Liver (tissue), 9 donors: Measurements from ENCODE around the gene TFF1. TPM values are rescaled to one million over a fixed set of nuclear protein-coding genes. Genes with fewer than 3 reads are reported as not detected.

ENCODE experiments used
- DNase-seq: peaks from one replicate; pipeline ENCODE4 v3.0.0-alpha.2; 2017; ENCODE audit warnings: low spot score
- H3K27ac ChIP-seq, 2 donors: one replicate each; pipeline ENCODE4 v1.7.0; 2013; ENCODE audit warnings: inconsistent platforms in 2 of 2, low read length in 2 of 2, control low read depth in 1 of 2, low read depth in 1 of 2, mild to moderate bottlenecking in 1 of 2
- H3K27me3 ChIP-seq, 4 donors: one replicate each; pipeline versions ENCODE4 v1.6.1 to v1.7.0; 2013; ENCODE audit warnings: low read length in 3 of 4, inconsistent platforms in 1 of 4, mild to moderate bottlenecking in 1 of 4, moderate library complexity in 1 of 4; ENCODE audit not compliant: control insufficient read depth in 4 of 4, insufficient read depth in 4 of 4
- H3K36me3 ChIP-seq, 4 donors: one replicate each; pipeline versions ENCODE4 v1.6.1 to v1.7.0; 2013; ENCODE audit warnings: low read length in 3 of 4, mild to moderate bottlenecking in 3 of 4, low read depth in 1 of 4, moderate library complexity in 1 of 4; ENCODE audit not compliant: control insufficient read depth in 4 of 4, insufficient read depth in 3 of 4
- H3K4me1 ChIP-seq, 4 donors: one replicate each; pipeline versions ENCODE4 v1.6.1 to v1.7.0; 2013; ENCODE audit warnings: low read length in 3 of 4, mild to moderate bottlenecking in 3 of 4, moderate library complexity in 1 of 4; ENCODE audit not compliant: control insufficient read depth in 4 of 4, insufficient read depth in 4 of 4
- H3K4me3 ChIP-seq, 3 donors: one replicate each; pipeline versions ENCODE4 v1.6.1 to v1.7.0; 2013; ENCODE audit warnings: low read length in 3 of 3, control low read depth in 1 of 3, low read depth in 1 of 3, mild to moderate bottlenecking in 1 of 3
- H3K9ac ChIP-seq, 2 donors: one replicate each; pipeline ENCODE4 v1.7.0; 2013; ENCODE audit warnings: low read length in 2 of 2, mild to moderate bottlenecking in 2 of 2, moderate library complexity in 2 of 2, control low read depth in 1 of 2, low read depth in 1 of 2
- H3K9me3 ChIP-seq, 4 donors: one replicate each; pipeline versions ENCODE4 v1.6.1 to v1.7.0; 2013; ENCODE audit warnings: low read length in 3 of 4; ENCODE audit not compliant: control insufficient read depth in 4 of 4
- EGR1 ChIP-seq, 2 donors: IDR thresholded peaks; 2 replicates each; pipeline ENCODE4 v1.6.1; 2016 to 2018; ENCODE audit warnings: antibody characterized with exemption in 2 of 2, low read depth in 2 of 2
- FOXA1 ChIP-seq: IDR thresholded peaks from 2 replicates; pipeline ENCODE4 v1.6.1; 2016; ENCODE audit warnings: antibody characterized with exemption
- FOXA2 ChIP-seq: IDR thresholded peaks from 2 replicates; pipeline ENCODE4 v1.6.1; 2016; ENCODE audit warnings: antibody characterized with exemption
- JUND ChIP-seq, 2 donors: IDR thresholded peaks; 2 replicates each; pipeline ENCODE4 v1.6.1; 2016; ENCODE audit warnings: antibody characterized with exemption in 2 of 2
- NR2F2 ChIP-seq: IDR thresholded peaks from 2 replicates; pipeline ENCODE4 v1.6.1; 2016; ENCODE audit warnings: antibody characterized with exemption
- RXRA ChIP-seq, 2 donors: IDR thresholded peaks; 2 replicates each; pipeline ENCODE4 v1.6.1; 2017 to 2018; ENCODE audit warnings: antibody characterized with exemption in 2 of 2, mild to moderate bottlenecking in 1 of 2
- YY1 ChIP-seq: IDR thresholded peaks from 2 replicates; pipeline ENCODE4 v1.6.1; 2016; ENCODE audit warnings: antibody characterized with exemption, mild to moderate bottlenecking
- WGBS: extraction: QIAGEN DNeasy Blood & Tissue Kit; methylation state at CpG from one replicate; pipeline ENCODE4 v1.1.7; 2013; 5-methylcytosine and 5-hydroxymethylcytosine counted together
- polyA plus RNA-seq, 2 donors: library from polyadenylated mRNA; stranded (reverse) in 1 of 2; unstranded in 1 of 2; fragments of 200-250 nt in 1 of 2; fragments of >200 nt in 1 of 2; fragmentation: Nextera tagmentation in 1 of 2; extraction: Ambion mirVana in 1 of 2; gene quantifications; one replicate each; pipeline versions ENCODE4 v1.2.1 to v1.2.3, GENCODE V29; 2013 to 2015
- total RNA-seq, 2 donors: library from RNA; depleted of rRNA; stranded (reverse); fragments of >200 nt; gene quantifications; one replicate each; pipeline ENCODE4 v1.2.3, GENCODE V29; 2014
- TF ChIP-seq, protein P1 (sequence below): fragments of 150-350 bp; IDR thresholded peaks from 2 replicates; pipeline ENCODE4 v1.5.1; 2017; ENCODE audit warnings: improper control_type of control experiment, low read depth, low read length; ENCODE audit not compliant: missing input control
- TF ChIP-seq, protein P2 (sequence below): IDR thresholded peaks from 2 replicates; pipeline ENCODE4 v1.6.1; 2016; ENCODE audit warnings: antibody characterized with exemption
- TF ChIP-seq, protein P3 (sequence below): IDR thresholded peaks from 2 replicates; pipeline ENCODE4 v1.6.1; 2016; ENCODE audit warnings: antibody characterized with exemption
- TF ChIP-seq, protein P4 (sequence below): IDR thresholded peaks from 2 replicates; pipeline ENCODE4 v1.6.1; 2016; ENCODE audit warnings: antibody characterized with exemption, mild to moderate bottlenecking
- donor health status: healthy.
- donor health status: healthy.
- donor health status: healthy.
- donor health status: healthy.
- donor health status: healthy.

Gene TFF1
- total and polyA plus RNA-seq, 4 donors, result not detected

DNA sequence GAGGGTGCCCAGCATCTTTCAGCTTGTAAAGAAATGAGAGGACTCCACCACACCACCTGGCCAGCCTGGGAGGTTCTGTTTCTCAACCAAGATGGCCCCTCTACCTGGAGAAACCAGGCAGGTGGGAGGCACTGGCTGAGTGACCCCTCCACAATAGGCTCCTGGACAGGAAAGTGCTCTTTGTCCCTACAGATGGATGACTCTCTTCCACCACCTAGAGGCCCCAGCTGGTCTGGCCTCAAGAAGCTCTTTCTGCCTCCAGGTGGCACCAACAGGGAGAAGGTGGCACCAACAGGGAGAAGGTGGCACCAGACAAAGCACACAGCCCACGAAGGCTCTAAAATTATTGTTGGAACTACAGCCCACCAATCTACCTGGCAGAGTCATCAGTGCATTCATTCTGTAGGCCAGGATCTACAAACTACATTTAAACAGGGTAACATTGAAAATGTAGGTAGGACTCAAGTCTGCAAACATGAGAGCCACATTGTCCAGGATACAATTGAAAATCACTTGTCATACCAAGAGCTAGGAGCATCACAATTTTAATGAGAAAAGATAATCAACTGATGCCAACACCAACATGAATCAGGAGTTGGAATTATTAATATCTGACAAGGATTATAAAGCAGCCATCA is 15.1 kb upstream of the TFF1 start (continued):
- TF ChIP-seq, protein P1, sequence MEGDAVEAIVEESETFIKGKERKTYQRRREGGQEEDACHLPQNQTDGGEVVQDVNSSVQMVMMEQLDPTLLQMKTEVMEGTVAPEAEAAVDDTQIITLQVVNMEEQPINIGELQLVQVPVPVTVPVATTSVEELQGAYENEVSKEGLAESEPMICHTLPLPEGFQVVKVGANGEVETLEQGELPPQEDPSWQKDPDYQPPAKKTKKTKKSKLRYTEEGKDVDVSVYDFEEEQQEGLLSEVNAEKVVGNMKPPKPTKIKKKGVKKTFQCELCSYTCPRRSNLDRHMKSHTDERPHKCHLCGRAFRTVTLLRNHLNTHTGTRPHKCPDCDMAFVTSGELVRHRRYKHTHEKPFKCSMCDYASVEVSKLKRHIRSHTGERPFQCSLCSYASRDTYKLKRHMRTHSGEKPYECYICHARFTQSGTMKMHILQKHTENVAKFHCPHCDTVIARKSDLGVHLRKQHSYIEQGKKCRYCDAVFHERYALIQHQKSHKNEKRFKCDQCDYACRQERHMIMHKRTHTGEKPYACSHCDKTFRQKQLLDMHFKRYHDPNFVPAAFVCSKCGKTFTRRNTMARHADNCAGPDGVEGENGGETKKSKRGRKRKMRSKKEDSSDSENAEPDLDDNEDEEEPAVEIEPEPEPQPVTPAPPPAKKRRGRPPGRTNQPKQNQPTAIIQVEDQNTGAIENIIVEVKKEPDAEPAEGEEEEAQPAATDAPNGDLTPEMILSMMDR, result peak; percentile 81
- TF ChIP-seq, protein P2, sequence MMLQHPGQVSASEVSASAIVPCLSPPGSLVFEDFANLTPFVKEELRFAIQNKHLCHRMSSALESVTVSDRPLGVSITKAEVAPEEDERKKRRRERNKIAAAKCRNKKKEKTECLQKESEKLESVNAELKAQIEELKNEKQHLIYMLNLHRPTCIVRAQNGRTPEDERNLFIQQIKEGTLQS, result no peak
- TF ChIP-seq, protein P3, sequence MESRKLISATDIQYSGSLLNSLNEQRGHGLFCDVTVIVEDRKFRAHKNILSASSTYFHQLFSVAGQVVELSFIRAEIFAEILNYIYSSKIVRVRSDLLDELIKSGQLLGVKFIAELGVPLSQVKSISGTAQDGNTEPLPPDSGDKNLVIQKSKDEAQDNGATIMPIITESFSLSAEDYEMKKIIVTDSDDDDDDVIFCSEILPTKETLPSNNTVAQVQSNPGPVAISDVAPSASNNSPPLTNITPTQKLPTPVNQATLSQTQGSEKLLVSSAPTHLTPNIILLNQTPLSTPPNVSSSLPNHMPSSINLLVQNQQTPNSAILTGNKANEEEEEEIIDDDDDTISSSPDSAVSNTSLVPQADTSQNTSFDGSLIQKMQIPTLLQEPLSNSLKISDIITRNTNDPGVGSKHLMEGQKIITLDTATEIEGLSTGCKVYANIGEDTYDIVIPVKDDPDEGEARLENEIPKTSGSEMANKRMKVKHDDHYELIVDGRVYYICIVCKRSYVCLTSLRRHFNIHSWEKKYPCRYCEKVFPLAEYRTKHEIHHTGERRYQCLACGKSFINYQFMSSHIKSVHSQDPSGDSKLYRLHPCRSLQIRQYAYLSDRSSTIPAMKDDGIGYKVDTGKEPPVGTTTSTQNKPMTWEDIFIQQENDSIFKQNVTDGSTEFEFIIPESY, result no peak
- TF ChIP-seq YY1 (no peak), FOXA1 (no peak), FOXA2 (no peak)

DNA sequence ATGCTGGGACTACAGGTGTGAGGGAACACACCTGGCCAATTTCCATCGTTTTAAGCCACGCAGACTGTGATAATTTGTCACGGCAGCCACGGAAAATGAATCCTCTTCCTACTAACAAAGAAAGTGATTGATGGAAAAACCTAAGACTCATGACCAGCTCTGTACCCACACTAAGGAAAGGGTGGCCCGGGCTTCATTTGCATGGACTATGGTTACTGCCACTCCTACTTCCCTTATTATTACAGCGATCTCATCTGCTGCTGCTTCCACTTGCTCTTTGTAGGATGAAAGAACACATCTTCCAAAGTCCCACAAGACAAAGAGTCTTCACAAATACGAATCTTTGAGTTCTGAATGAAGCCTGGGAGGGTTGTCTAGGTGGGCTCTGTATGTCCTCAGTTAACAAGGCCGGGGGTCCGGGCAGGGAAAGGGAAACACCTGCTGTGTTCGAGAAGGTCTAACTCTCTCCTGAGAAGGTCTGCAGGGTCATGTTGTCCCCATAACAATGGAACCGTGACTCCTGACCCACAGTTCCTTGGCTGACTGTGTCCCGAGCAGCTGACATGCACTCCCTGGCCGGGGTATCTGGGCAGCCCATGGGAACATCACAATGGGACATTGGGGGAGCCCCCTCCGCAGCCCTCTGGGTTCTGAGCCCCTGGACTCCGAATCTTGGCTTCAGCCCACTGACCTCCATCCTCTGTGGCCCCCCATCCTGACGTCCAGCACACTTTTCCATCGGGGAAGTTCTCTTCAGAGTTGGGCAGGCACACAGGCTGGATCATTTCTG is 13.3 kb upstream of the TFF1 start:
- Histone ChIP-seq H3K9me3 (peaks cover 0 to 5% (median 0%) of the 10 kb centered on the region in 4 donors), H3K36me3 (no peaks in the 10 kb centered on the region), H3K27ac (no peak overlapping the region), H3K9ac (no peak overlapping the region), H3K4me3 (no peak overlapping the region), H3K27me3 (no peaks in the 10 kb centered on the region), H3K4me1 (no peaks in the 10 kb centered on the region)
- 80% methylated on average over 17 of the region's 17 CpGs for WGBS
- no peak for DNase-seq
- TF ChIP-seq, protein P1, result no peak
- TF ChIP-seq JUND (IDR thresholded peaks at IDR 0.05) (no peak), FOXA1 (no peak), EGR1 (IDR thresholded peaks at IDR 0.05; ENCODE audit: low read depth in 2 of 2) (no peak)

DNA sequence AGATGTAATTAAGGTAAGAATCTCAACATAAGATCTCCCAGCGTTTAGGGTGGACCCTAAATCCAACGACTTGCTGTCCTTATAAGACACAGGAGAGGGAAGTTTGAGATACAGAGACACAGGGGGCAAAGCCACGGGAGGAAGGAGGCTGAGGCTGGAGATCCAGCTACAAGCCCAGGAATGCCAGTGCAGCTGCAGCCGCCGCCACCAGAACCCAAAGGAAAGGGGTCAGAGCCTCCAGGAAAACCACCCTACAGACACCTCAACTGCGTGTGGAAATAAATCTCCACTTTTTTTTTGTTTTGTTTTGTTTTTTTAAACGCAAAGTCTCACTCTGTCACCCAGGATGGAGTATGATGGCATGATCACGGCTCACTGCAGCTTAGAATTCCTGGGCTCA is 12.1 kb upstream of the TFF1 start:
- H3K36me3 ChIP-seq, result no peaks in the 10 kb centered on the region
- no peak for DNase-seq

More for the DNA sequence above, 12.1 kb upstream of the TFF1 start:
- no peaks in the 10 kb centered on the region for H3K27me3 ChIP-seq
- no peak for TF ChIP-seq FOXA1
- TF ChIP-seq NR2F2, result no peak
- no peak for TF ChIP-seq RXRA (IDR thresholded peaks at IDR 0.05)
- TF ChIP-seq, protein P3, result no peak
- TF ChIP-seq, protein P4, sequence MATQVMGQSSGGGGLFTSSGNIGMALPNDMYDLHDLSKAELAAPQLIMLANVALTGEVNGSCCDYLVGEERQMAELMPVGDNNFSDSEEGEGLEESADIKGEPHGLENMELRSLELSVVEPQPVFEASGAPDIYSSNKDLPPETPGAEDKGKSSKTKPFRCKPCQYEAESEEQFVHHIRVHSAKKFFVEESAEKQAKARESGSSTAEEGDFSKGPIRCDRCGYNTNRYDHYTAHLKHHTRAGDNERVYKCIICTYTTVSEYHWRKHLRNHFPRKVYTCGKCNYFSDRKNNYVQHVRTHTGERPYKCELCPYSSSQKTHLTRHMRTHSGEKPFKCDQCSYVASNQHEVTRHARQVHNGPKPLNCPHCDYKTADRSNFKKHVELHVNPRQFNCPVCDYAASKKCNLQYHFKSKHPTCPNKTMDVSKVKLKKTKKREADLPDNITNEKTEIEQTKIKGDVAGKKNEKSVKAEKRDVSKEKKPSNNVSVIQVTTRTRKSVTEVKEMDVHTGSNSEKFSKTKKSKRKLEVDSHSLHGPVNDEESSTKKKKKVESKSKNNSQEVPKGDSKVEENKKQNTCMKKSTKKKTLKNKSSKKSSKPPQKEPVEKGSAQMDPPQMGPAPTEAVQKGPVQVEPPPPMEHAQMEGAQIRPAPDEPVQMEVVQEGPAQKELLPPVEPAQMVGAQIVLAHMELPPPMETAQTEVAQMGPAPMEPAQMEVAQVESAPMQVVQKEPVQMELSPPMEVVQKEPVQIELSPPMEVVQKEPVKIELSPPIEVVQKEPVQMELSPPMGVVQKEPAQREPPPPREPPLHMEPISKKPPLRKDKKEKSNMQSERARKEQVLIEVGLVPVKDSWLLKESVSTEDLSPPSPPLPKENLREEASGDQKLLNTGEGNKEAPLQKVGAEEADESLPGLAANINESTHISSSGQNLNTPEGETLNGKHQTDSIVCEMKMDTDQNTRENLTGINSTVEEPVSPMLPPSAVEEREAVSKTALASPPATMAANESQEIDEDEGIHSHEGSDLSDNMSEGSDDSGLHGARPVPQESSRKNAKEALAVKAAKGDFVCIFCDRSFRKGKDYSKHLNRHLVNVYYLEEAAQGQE, result no peak
- WGBS, result 74% methylated on average over 8 of the region's 8 CpGs
- no peaks in the 10 kb centered on the region for H3K4me1 ChIP-seq
- no peak overlapping the region for H3K9ac ChIP-seq
- H3K27ac ChIP-seq, result no peak overlapping the region
- peaks cover 0 to 5% (median 0%) of the 10 kb centered on the region in 4 donors for H3K9me3 ChIP-seq
- no peak overlapping the region for H3K4me3 ChIP-seq
